T-helper 1 cell treated with Interleukin-12 subunit alpha and Interleukin-12 subunit beta and Interleukin-4 antibody, amounts not matched to agents 30 μg/mL and 1 μg/mL, for 36 hours (primary cell): ENCODE results near the gene PXMP4.
A peak's percentile ranks its signal among the peaks of the same experiment; 100 is the strongest.

Source experiments
- H3K27ac Mint-ChIP-seq: one replicate; pipeline ENCODE4 v1.8.0; 2021; ENCODE audit warnings: mild to moderate bottlenecking, mixed read lengths
- H3K27me3 Mint-ChIP-seq: one replicate; pipeline ENCODE4 v1.8.0; 2021; ENCODE audit warnings: low read depth, mixed read lengths
- H3K36me3 Mint-ChIP-seq: one replicate; pipeline ENCODE4 v1.8.0; 2021; ENCODE audit warnings: low read depth, mixed read lengths
- H3K4me1 Mint-ChIP-seq: one replicate; pipeline ENCODE4 v1.8.0; 2021; ENCODE audit warnings: low read depth, mixed read lengths
- H3K4me3 Mint-ChIP-seq: one replicate; pipeline ENCODE4 v1.8.0; 2021; ENCODE audit warnings: mild to moderate bottlenecking, moderate library complexity, mixed read lengths
- H3K9me3 Mint-ChIP-seq: one replicate; pipeline ENCODE4 v1.8.0; 2021; ENCODE audit warnings: mixed read lengths

PXMP4 gene

GRCh38 chr20:33687370-33687915 is 32.7 kb downstream of the PXMP4 start:
- Mint-ChIP-seq H3K4me1 (peaks cover 57% of the 10 kb centered on the region), H3K27ac (peak overlapping the region; percentile 68)

GRCh38 chr20:33686984-33687366 is 33.1 kb downstream of the PXMP4 start:
- H3K36me3 Mint-ChIP-seq, result peaks cover 7% of the 10 kb centered on the region
- no peaks in the 10 kb centered on the region for H3K27me3 Mint-ChIP-seq
- no peaks in the 10 kb centered on the region for H3K9me3 Mint-ChIP-seq
- H3K4me3 Mint-ChIP-seq, result peak overlapping the region; percentile 84
- H3K4me1 Mint-ChIP-seq, result peaks cover 62% of the 10 kb centered on the region
- peak overlapping the region; percentile 89 for H3K27ac Mint-ChIP-seq

More at GRCh38 chr20:33687370-33687915, 32.7 kb downstream of the PXMP4 start:
- Mint-ChIP-seq H3K4me3 (no peak overlapping the region), H3K9me3 (no peaks in the 10 kb centered on the region), H3K36me3 (peaks cover 5% of the 10 kb centered on the region), H3K27me3 (no peaks in the 10 kb centered on the region)

GRCh38 chr20:33686100-33686983 is 33.8 kb downstream of the PXMP4 start, which contains the start of gene E2F1:
E2F1 (minus strand) TSS chr20:33686385; CDS start chr20:33686264, 121 bp downstream.
- H3K27ac Mint-ChIP-seq, result peak within 1 kb of the TSS; percentile 91
- H3K36me3 Mint-ChIP-seq, result peaks cover 10% of the 10 kb centered on the region
- peaks cover 65% of the 10 kb centered on the region for H3K4me1 Mint-ChIP-seq
- no peaks in the 10 kb centered on the region for H3K9me3 Mint-ChIP-seq
- peak within 1 kb of the TSS; percentile 92 for H3K4me3 Mint-ChIP-seq
- no peaks in the 10 kb centered on the region for H3K27me3 Mint-ChIP-seq

- H3K27me3 Mint-ChIP-seq, result no peaks in the 10 kb centered on the region
- peak overlapping the region; percentile 91 for H3K27ac Mint-ChIP-seq
- no peaks in the 10 kb centered on the region for H3K9me3 Mint-ChIP-seq
- peaks cover 72% of the 10 kb centered on the region for H3K4me1 Mint-ChIP-seq
- peak overlapping the region; percentile 92 for H3K4me3 Mint-ChIP-seq
- peaks cover 13% of the 10 kb centered on the region for H3K36me3 Mint-ChIP-seq
These were observed 34.6 kb downstream of the PXMP4 start for GRCh38 chr20:33685328-33686099.

GRCh38 chr20:33684533-33685327 is 35.4 kb downstream of the PXMP4 start:
- peaks cover 14% of the 10 kb centered on the region for H3K36me3 Mint-ChIP-seq

GRCh38 chr20:33681728-33682353 is 38.3 kb downstream of the PXMP4 start:
- Mint-ChIP-seq H3K9me3 (no peaks in the 10 kb centered on the region), H3K4me1 (peaks cover 63% of the 10 kb centered on the region), H3K27ac (peak overlapping the region; percentile 91), H3K4me3 (peak overlapping the region; percentile 72), H3K27me3 (no peaks in the 10 kb centered on the region), H3K36me3 (peaks cover 26% of the 10 kb centered on the region)

More at GRCh38 chr20:33684533-33685327, 35.4 kb downstream of the PXMP4 start:
- Mint-ChIP-seq H3K27me3 (no peaks in the 10 kb centered on the region), H3K27ac (peak overlapping the region; percentile 91), H3K4me3 (peak overlapping the region; percentile 92), H3K4me1 (peaks cover 72% of the 10 kb centered on the region), H3K9me3 (no peaks in the 10 kb centered on the region)

- Mint-ChIP-seq H3K4me3 (peak overlapping the region; percentile 40), H3K36me3 (peaks cover 29% of the 10 kb centered on the region), H3K9me3 (no peaks in the 10 kb centered on the region), H3K4me1 (peaks cover 61% of the 10 kb centered on the region), H3K27ac (peak overlapping the region; percentile 91), H3K27me3 (no peaks in the 10 kb centered on the region)
These were observed 38.8 kb downstream of the PXMP4 start for GRCh38 chr20:33681288-33681687.

- H3K36me3 Mint-ChIP-seq, result peaks cover 32% of the 10 kb centered on the region
- H3K4me3 Mint-ChIP-seq, result peak overlapping the region; percentile 40
- peaks cover 65% of the 10 kb centered on the region for H3K4me1 Mint-ChIP-seq
- H3K27me3 Mint-ChIP-seq, result no peaks in the 10 kb centered on the region
- H3K9me3 Mint-ChIP-seq, result no peaks in the 10 kb centered on the region
- peak overlapping the region; percentile 91 for H3K27ac Mint-ChIP-seq
These were observed 39.4 kb downstream of the PXMP4 start for GRCh38 chr20:33680686-33681085.

- no peaks in the 10 kb centered on the region for H3K27me3 Mint-ChIP-seq
- H3K27ac Mint-ChIP-seq, result peak overlapping the region; percentile 91
- peak overlapping the region; percentile 55 for H3K4me3 Mint-ChIP-seq
- no peaks in the 10 kb centered on the region for H3K9me3 Mint-ChIP-seq
- H3K36me3 Mint-ChIP-seq, result peaks cover 33% of the 10 kb centered on the region
- peaks cover 67% of the 10 kb centered on the region for H3K4me1 Mint-ChIP-seq
These were observed 40.2 kb downstream of the PXMP4 start for GRCh38 chr20:33679758-33680485.

- peaks cover 64% of the 10 kb centered on the region for H3K4me1 Mint-ChIP-seq
- H3K27ac Mint-ChIP-seq, result peak overlapping the region; percentile 61
- peak overlapping the region; percentile 55 for H3K4me3 Mint-ChIP-seq
- H3K9me3 Mint-ChIP-seq, result no peaks in the 10 kb centered on the region
- no peaks in the 10 kb centered on the region for H3K27me3 Mint-ChIP-seq
- H3K36me3 Mint-ChIP-seq, result peaks cover 34% of the 10 kb centered on the region
These were observed 42.0 kb downstream of the PXMP4 start for GRCh38 chr20:33677991-33678702.

GRCh38 chr20:33676652-33677645 is 43.2 kb downstream of the PXMP4 start:
- peaks cover 31% of the 10 kb centered on the region for H3K36me3 Mint-ChIP-seq
- H3K4me3 Mint-ChIP-seq, result no peak overlapping the region
- peak overlapping the region; percentile 41 for H3K27ac Mint-ChIP-seq
- H3K9me3 Mint-ChIP-seq, result no peaks in the 10 kb centered on the region
- H3K4me1 Mint-ChIP-seq, result peaks cover 61% of the 10 kb centered on the region
- H3K27me3 Mint-ChIP-seq, result no peaks in the 10 kb centered on the region

GRCh38 chr20:33676121-33676520 is 44.0 kb downstream of the PXMP4 start:
- no peaks in the 10 kb centered on the region for H3K9me3 Mint-ChIP-seq
- H3K4me1 Mint-ChIP-seq, result peaks cover 58% of the 10 kb centered on the region
- no peaks in the 10 kb centered on the region for H3K27me3 Mint-ChIP-seq
- H3K36me3 Mint-ChIP-seq, result peaks cover 30% of the 10 kb centered on the region
- H3K4me3 Mint-ChIP-seq, result no peak overlapping the region
- peak overlapping the region; percentile 57 for H3K27ac Mint-ChIP-seq
